ENCODE data around the gene DIP2B. TPM values are rescaled to one million over a fixed set of nuclear protein-coding genes. Genes with fewer than 3 reads are reported as not detected.

DIP2B gene
- total and polyA plus RNA-seq, 10 donors, result 5.6 to 96.4 (median 61.6) TPM

GRCh38 chr12:50621399-50622300 lies 116.9 kb downstream of the DIP2B start:
- DNase-seq, result no peak
- H3K4me1 ChIP-seq, result peaks cover 29 to 85% (median 60%) of the 10 kb centered on the region in 6 donors
- TF ChIP-seq CTCF (IDR thresholded peaks at IDR 0.05 in 8 of 11, conservative IDR thresholded peaks at IDR 0.05 in 3 of 11), result no peak
- TF ChIP-seq POLR2A (IDR thresholded peaks at IDR 0.05), result no peak
- no peak for TF ChIP-seq POLR2AphosphoS5 (IDR thresholded peaks at IDR 0.05)
- H3K27ac ChIP-seq, result peak overlapping the region in 5 of 8 donors; percentile 18 to 60 (median 27)
- H3K4me3 ChIP-seq, result no peak overlapping the region
- 50 to 60% (median 56%) methylated on average over 8 of the region's 8 CpGs for WGBS, 5 donors
- no peaks in the 10 kb centered on the region for H3K27me3 ChIP-seq (replicated peaks in 1 of 7)
- intact Hi-C loops (cut with DNase I; ENCODE audit: low total_unique reads), result no loop called here
- peaks cover 0 to 6% (median 0%) of the 10 kb centered on the region in 6 donors for H3K36me3 ChIP-seq
- no peaks in the 10 kb centered on the region for H3K9me3 ChIP-seq

GRCh38 chr12:50625029-50625925 lies 120.5 kb downstream of the DIP2B start:
- H3K36me3 ChIP-seq, result peaks cover 0 to 41% (median 15%) of the 10 kb centered on the region in 6 donors
- no peaks in the 10 kb centered on the region for H3K27me3 ChIP-seq (replicated peaks in 1 of 7)
- peaks cover 29 to 82% (median 64%) of the 10 kb centered on the region in 6 donors for H3K4me1 ChIP-seq
- H3K27ac ChIP-seq, result peak overlapping the region in 7 of 8 donors; percentile 26 to 70 (median 53)
- DNase-seq, result no peak
- no peaks in the 10 kb centered on the region for H3K9me3 ChIP-seq
- 43 to 49% (median 43%) methylated on average over 4 of the region's 4 CpGs for WGBS, 5 donors
- intact Hi-C loops (cut with DNase I; ENCODE audit: low total_unique reads), result no loop called here
- TF ChIP-seq CTCF (IDR thresholded peaks at IDR 0.05 in 8 of 11, conservative IDR thresholded peaks at IDR 0.05 in 3 of 11) (no peak), POLR2A (IDR thresholded peaks at IDR 0.05) (no peak), POLR2AphosphoS5 (IDR thresholded peaks at IDR 0.05) (no peak)
- no peak overlapping the region for H3K4me3 ChIP-seq

GRCh38 chr12:50626026-50626425 lies 121.2 kb downstream of the DIP2B start:
- Histone ChIP-seq H3K36me3 (peaks cover 0 to 47% (median 15%) of the 10 kb centered on the region in 6 donors), H3K9me3 (no peaks in the 10 kb centered on the region), H3K27me3 (replicated peaks in 1 of 7) (no peaks in the 10 kb centered on the region), H3K4me3 (no peak overlapping the region), H3K27ac (peak overlapping the region in 7 of 8 donors; percentile 22 to 70 (median 58)), H3K4me1 (peaks cover 29 to 75% (median 58%) of the 10 kb centered on the region in 6 donors)
- WGBS, 5 donors, result 43 to 57% (median 52%) methylated on average over 5 of the region's 5 CpGs
- intact Hi-C loops (cut with DNase I; ENCODE audit: low total_unique reads), result no loop called here
- TF ChIP-seq CTCF (IDR thresholded peaks at IDR 0.05 in 8 of 11, conservative IDR thresholded peaks at IDR 0.05 in 3 of 11) (no peak), POLR2AphosphoS5 (IDR thresholded peaks at IDR 0.05) (no peak), POLR2A (IDR thresholded peaks at IDR 0.05) (no peak)
- DNase-seq, result no peak

Data from spleen (tissue), 11 donors.